ENCODE data around the gene SLC4A4.

Gene SLC4A4

DNA sequence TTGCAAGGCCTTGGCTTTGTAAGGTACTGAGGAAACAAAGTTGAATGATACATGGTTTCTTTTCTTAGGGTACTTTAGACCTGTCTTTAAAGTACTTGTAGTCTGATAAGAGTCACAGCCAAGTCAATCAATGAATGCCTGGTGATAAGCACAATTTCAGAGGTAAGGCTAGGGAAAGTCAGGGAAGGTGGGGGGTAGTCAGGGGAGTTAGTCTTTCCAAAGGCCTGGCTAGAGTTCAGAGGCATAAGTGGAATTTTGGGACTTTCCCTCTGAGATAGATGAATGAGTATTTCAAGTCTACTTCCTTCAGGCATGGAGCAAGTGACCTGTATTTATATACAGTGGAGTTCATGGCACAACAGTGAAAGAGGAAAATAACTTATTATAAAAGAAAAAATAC is 78.3 kb downstream of the SLC4A4 start:
- DNase-seq = no peak

DNA sequence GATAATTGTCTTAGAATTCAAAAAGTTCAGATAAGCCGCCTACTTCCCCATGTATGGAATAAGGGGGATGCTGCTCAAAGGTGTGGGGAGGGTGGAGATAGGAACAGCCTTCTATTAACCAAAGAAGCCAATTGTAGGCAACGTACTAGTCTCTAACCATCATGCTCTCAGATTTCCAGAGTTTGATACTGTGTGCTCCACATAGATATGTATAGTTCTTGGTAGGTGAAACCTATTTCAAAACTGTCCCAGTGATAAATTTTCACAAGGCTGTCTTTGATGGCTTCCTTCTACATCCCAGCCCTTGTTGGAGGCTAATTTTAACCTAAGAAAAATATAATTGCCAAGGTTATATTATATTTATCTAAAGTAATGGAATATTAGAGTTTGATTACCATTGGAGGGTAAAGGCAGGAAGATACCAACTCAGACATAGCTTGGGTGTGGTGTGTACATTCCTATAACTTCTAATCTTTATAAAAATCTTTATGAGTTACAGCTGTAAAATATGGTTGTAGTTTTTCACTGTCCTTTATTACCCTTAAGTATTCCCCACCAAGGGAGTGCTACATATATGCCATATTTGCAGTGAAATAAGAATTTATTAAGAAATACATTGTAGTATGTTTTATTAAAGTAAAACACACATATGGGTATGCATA is 87.7 kb downstream of the SLC4A4 start:
- no peak for DNase-seq

DNA sequence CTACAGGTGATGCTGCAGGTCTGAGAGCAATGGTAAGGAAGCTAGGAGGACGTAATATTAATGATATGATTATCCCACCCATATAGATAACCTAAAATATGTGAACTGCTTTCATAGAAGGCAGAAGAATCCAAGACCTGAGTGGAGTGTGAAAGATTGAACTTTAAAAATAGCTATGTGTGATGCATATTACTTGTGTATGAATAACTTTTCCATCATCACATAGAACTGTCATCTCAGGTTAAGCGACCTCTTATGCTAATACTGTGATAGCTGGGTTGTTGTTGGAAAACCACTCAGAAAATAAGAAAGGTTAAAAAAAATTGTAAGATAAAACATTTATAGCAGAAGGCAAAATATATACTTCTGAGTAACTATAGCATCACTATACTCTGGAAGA is 90.3 kb downstream of the SLC4A4 start:
- no peak for DNase-seq

DNA sequence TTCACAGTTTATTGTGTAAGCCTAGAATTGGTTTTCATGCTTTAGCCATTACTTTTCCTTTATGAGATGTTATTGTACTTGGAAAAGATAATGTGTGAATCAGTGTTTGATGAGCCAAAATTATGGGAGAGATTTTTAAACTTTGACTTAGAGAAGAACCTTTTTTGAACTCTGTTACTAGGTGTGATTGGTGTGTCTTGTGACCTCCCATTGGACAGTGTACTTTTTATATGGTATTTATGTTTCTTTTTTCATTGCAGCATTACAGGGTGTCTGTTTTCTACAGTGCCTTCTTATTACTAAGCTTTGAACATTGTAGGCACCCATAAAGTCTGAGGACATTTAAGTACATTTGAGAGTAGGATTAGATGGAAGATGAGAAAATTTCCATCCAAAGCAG is 91.1 kb downstream of the SLC4A4 start:
- DNase-seq = no peak

DNA sequence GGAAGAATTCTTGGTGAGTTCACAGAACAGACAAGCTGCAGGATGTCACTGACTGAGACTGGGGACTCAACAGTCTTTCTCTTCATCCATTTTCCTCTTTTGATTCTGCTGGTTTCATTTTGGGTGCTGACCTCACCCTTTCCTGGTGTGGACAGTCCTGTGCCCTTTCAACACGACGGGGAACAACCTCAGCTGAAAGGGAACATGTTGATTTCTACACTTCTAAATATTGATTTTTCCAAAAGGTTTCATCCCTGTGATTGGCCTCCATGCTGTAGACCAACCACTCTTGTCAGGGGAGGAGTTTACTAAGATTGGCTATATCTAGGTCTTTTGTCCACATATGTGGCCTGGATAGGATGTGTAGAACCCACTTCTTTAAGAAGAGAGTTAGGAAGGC is 91.8 kb downstream of the SLC4A4 start:
- DNase-seq = no peak

DNA sequence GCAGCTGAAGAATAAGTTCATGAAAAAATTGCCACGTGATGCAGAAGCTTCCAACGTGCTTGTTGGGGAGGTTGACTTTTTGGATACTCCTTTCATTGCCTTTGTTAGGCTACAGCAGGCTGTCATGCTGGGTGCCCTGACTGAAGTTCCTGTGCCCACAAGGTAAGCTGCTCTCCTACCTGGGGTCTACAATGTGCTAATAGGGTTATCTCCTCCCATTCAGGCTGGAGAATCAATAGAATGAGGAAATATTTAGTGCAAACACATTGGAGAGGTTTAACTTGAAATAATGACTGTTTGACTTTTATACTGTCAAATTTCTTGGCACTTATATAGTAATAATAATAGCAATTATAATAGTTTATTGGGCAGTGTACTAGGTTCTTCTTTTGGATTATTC is 101.8 kb downstream of the SLC4A4 start:
- DNase-seq = no peak

DNA sequence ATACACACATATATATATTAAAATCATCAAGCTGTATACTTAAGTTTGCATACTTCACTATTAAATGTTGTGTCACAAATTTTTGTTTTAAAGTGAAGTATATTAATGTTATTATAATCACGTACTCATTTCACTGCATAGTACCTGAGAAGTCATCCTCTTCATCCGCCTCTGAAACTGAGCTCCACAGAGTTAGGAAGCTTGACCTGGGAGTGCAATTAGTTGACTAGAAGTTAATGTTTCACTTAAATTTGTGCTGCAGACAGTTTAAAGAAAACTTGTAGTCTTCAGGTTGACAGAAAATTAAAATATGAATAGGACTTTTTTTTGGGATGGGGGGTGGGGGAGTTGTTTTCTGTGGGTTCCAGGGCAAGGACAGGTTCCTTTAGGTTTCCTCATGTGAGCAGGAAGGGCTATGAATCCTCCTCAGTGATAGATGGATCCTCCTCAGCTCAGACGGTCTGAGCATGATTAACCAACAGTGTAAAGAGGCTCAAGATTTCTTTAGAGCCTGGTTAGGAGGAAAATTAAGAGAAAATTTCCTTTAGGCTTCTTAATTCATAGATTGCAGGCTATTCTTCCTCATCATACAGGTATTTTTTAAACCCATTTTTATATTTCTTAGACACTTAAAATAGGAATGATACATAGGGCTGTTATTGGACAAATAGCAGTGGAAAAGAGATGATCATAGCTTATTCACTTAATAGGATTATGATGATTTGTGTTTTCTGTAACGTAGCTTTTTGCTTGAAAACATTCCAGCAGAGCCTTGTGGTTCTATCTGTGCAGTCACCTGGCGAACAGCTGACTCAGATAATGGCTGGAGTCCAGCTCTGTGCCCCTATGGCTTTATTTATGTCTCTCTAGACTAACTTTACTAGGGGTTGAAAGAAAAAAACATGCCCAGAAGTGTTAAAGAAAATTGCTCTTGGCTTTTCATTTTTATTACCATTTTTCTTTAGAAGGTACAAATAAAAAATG is 102.7 kb downstream of the SLC4A4 start:
- no peak for DNase-seq

DNA sequence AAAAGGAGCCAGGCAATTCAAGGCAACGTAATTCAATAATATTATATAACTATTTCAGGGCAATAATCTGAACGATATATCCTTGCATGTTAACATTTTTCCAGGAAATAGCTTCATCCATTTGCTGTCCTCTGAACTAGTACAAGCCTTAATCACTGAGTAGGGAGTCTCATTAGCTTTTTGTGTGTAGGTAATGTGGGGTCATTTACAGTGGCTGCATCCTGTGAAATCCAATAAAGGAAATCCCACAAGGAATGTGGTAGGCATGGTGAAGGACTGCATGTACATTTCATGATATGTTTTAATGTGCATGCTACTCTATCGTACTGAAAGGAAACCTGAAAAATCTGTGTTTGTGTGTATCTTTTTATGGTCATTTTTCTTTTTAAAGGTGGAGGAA is 103.5 kb downstream of the SLC4A4 start:
- no peak for DNase-seq

DNA sequence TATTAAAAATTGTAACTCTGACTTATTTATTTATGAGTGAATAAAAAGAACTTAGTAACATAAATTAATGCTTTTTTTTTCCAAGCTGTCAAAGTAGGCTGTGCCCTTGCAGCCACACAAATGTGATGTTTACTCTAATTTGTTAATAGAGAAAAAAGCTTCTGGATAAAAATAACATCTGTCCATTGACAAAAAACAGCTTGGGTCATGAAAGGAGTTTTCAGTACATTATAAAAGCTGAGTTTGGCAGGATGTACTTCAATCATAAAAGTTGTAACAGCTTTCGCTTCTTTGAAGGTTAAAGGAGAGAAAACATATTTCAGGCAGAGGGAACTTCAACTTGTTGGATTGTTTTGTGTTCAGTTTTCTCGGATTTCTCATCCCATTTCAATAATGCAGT is 105.6 kb downstream of the SLC4A4 start:
- DNase-seq = no peak

DNA sequence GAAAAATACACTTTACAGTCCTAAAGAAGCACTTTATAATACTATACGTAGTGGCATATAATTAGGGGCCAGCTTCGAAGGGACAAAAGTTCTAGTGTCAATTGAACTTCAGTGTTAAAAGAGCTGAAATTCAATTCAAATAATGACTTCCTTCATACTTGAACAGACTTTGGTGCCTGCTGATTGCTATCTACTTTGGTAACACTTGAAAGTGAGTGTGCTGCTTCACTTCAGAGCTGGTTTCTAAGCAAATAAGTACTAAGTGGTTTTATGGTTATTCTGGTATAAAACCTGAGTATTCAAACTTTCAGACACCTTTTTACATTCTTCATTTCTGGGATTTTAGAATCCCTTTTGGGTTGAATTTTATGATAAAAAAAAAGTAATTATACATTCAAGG is 107.0 kb downstream of the SLC4A4 start:
- no peak for DNase-seq

DNA sequence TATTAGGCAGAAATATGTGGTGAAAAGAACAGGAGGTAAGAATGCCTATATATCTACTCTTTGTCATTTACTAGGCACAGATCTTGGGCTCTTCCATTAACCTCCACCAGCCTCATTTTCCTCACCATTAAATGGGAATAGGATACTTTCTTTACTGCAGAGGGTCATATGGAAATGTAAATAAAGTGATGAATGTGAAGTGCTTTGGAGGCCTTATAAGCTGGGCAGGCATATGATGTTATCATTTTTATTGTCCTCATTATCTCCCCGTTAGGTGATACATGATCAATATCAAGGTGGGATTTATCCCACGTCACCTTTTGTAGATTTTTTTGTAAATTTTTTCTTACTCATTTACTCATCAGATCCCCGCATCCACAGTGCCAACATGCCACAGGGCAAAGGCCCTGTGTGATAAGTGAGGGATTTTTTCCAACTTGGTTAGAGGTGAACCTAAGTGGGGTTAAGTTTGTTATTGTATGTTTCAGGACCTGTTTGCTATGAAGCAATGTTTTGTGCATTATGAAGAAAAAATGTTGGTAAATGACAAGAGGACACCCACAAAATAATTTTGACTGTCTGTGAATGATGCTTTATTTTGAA is 107.8 kb downstream of the SLC4A4 start:
- DNase-seq = no peak

DNA sequence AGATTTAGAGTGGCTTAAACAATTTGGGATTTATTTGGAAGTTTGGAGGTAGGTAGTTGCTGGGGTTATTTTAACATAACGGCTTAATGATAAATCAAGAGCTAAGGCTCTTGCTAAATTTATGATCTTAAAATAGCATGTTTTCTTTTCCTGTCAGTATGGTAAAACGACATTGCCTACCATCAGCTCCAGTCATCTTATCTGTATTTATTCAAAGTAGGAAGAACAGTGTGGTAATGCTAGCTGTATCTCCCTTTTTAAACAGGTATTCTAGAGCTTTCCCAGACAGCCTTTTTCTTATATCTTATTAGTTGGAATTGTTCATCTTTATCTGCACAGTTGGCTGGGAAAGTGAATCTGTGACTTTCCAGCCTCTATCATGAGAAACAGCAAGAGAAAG is 110.2 kb downstream of the SLC4A4 start:
- DNase-seq = no peak

DNA sequence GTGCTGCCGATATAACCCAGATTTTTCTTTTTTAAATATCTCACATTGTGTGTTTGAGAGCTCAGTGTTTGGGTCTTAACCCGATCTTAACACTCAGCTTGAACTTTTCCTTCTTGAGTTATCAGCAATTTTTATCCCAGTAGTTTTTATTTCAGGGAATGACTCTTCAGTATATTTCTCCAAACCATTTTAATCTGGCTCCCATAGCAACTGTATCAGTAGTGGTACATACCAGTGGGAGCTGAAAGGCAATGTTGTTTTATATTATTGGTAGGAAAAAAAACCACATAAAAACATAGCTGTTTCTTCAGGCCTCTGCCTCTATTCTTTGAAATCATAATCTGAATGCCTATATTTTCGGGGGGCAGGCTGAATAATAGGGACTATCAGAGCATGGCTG is 111.1 kb downstream of the SLC4A4 start:
- no peak for DNase-seq

DNA sequence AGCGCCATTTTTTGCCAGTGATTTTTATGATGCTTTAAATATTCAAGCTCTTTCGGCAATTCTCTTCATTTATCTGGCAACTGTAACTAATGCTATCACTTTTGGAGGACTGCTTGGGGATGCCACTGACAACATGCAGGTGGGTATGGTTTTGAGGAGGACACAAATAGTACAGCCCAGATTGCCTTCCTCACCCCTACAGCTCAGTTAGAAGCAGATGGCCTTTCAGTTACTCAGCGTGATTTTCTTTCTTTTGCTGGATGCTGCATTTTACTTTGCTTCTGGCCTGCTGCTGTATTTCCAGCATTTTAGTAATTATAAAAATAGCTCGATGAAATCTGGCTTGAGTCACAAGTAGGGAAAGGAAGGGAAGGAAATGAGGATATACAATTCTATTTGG is 114.7 kb downstream of the SLC4A4 start:
- no peak for DNase-seq

DNA sequence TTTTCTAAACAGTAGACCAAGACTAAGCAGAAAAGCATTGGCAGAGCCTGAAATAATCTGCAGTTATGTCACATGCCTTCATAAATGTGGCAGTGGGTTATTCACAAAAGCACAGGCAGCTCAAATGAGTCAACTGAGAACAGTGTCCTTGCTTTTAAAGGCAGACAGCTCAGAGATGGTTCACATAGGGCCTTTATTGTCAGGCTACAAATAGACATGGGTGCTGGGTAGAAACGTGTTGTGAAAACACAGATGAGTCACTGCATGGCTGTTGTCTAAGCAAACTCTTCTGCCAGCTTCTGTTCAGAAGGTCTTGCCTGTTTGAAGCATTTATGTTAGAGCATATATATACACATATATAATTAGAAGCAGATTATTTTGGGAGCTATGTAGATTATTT is 118.0 kb downstream of the SLC4A4 start:
- no peak for DNase-seq

DNA sequence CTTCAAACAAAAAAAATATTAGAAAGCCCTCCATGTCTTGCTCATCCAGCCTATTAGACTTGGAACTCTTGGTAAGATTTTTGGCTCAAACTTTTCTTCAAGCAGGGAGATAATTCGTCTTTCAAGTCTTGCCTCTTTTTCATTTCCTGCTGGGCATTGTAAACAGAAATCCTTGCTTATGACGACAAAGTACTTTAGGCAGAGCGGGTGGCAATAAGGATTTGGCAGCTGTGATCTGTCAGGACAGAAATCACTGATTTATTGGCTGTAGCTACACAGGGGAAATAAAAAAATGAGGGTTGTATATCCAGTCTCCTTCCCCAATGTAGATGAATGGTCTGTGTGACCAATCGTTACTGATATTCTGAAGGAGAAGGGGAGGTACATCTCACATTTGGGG is 121.6 kb downstream of the SLC4A4 start:
- DNase-seq = no peak

DNA sequence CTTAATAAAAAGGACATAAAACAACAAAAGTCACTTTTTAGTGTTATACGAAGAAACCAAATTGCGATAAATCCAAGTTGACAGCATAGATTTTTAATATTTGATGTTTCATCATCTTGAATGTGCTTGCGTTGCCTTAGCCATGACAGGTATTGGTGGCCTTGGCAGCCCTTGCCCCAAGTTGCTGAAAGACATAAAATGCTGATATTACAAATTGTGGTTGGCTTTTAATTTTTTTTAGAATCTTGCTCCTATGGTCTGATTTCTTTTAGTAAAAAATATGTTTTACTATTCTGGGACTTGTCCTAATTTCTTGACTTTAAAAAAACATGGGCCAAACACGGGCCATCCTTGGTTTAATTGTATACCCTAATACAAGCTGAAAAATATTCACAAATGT is 122.6 kb downstream of the SLC4A4 start:
- no peak for DNase-seq

DNA sequence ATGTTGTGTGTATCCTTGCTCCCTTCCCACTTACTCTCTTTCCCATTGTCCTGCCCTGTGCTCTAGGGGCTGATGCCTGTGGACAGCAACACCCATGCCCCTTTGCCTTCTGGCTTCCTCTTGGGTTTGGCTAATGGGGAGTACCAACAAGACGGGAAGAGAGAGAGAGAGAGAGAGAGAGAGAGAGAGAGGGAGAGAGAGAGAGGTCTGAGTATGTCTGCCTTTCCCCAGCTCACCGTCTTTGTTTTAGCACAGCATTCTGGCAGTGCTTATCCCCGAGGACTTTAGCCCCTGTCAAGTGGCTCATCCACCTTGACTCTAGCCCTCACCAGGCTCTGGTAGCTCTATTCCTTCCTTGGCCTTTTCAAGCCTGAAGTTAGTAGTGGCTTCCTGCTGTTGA is 128.0 kb downstream of the SLC4A4 start:
- no peak for DNase-seq

DNA sequence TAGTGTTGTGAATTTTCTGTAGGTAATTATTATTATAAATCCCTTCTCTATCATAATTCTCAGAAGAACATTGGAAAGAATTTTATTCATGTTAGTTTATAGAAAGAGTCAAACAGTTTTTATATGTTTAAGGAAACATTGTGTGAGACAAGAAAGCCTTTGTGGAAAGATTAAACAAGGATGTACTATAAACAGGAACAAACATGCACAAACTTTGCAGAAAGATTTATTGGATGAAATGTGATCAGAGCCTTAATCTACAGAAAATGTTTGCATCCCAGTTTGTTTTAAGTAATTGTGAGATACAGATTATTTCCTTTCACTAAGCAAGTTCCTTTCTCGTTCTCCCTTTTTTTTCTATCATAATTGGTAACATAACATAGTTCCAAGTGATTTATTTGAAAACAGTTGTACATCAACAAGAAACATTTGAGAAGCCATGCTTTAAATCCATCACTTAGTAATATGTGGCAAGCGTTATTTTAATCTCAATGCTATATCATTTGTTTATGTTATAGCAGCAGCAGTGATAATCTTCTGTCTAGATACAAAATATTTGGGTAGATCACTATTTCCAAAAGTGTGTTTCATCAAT is 129.4 kb downstream of the SLC4A4 start:
- no peak for DNase-seq

DNA sequence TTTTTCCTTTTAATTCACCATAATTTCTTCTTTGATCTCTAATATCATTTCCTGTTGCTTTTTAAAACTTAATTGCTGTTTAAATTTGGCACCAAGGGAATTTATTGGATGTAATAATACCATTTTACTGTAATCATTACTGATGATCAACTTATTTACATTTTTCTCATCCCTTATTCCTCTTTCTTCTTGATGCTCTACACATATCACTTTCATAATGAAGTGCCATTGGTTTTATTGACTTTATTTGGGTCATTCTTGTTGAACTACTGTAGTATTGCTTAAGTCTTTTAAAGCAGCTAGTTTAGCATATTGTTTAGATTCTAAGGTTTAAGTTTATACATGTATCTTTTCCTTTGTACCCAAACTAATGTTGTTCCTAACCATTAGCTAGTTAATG is 130.7 kb downstream of the SLC4A4 start:
- DNase-seq = no peak

DNA sequence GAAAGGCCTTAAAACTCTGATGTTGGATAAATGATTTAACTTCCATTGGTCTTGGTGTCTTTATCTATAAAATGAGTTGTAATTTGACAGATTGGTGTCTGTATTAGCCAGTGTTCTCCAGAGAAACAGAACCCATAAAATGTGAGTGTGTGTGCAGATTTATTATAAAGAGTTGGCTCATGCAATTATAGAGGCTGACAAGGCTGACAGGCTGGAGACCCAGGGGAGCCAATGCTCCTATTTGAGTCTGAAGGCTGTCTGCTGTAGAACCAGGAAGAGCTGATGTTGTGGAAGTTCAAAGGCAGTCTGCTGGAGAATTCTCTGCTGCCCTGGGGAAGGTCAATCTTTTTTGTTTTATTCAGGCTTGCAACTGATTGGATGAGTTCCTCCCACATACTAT is 131.7 kb downstream of the SLC4A4 start:
- DNase-seq = no peak

DNA sequence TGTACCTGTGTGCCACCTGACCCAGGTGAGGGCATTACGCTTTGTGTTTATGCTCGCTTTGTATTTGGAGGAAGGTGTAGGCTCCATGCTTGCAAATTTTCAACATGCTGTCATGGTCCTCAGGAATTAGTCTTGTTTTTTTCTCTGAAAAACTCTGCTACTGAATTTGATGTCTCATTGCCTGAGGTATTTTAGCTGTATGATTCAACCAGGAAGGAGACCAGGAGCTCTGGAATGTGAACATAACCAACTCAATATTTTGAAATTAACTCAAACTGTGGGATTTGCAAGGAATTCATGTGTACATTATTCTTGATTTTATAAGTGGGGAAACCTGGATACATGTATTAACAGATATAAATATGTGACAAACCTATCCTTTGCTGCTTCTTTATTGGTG is 134.1 kb downstream of the SLC4A4 start:
- no peak for DNase-seq

DNA sequence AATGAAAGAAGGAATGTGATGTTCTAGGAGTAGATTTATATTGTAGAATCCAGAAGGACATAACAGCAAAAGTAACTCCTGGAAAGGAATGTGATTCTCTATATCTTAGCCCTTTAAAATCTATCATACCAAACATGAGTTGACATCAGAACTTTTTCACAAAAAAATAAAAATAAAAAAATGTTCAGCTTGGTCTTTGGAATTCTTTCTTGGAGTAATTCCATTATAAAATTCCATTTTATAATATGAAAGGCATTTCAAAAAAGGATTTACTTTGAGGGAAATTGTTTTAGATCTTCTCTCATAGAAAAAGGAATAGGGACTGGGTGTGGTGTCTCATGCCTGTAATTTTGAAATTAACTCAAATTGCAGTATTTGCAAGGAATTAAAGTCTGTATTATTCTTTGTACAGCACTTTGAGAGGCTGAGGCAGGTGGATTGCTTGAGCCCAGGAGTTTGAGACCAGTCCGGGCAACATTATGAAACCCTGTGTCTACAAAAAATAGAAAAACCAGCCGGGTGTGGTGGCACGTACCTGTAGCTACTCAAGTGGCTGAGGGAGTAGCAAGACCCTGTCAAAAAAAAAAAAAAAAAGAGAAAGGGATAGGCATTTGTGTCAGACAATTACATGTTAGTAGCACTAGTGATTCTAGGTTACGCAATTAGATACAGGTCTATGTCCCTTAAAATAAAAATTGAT is 134.9 kb downstream of the SLC4A4 start:
- no peak for DNase-seq

All from stimulated activated naive CD4-positive, alpha-beta T cell (primary cell).